NCI-H526 (cell line): ENCODE results near the gene ERI3.

Experiments used
- DNase-seq, 2 experiments: peaks; one replicate each; lab custom pipeline; 2025; lab: John Stamatoyannopoulos, UW

Gene ERI3, protein sequence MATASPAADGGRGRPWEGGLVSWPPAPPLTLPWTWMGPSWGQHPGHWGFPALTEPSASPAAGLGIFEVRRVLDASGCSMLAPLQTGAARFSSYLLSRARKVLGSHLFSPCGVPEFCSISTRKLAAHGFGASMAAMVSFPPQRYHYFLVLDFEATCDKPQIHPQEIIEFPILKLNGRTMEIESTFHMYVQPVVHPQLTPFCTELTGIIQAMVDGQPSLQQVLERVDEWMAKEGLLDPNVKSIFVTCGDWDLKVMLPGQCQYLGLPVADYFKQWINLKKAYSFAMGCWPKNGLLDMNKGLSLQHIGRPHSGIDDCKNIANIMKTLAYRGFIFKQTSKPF

GRCh38 chr1:44354840-44355581 is at the start of gene ERI3:
Gene ERI3, minus strand, starts transcription at chr1:44355257. Its CDS starts 231 bp downstream, at chr1:44355026.
- DNase-seq, result peak; percentile 99 to 100

DNA sequence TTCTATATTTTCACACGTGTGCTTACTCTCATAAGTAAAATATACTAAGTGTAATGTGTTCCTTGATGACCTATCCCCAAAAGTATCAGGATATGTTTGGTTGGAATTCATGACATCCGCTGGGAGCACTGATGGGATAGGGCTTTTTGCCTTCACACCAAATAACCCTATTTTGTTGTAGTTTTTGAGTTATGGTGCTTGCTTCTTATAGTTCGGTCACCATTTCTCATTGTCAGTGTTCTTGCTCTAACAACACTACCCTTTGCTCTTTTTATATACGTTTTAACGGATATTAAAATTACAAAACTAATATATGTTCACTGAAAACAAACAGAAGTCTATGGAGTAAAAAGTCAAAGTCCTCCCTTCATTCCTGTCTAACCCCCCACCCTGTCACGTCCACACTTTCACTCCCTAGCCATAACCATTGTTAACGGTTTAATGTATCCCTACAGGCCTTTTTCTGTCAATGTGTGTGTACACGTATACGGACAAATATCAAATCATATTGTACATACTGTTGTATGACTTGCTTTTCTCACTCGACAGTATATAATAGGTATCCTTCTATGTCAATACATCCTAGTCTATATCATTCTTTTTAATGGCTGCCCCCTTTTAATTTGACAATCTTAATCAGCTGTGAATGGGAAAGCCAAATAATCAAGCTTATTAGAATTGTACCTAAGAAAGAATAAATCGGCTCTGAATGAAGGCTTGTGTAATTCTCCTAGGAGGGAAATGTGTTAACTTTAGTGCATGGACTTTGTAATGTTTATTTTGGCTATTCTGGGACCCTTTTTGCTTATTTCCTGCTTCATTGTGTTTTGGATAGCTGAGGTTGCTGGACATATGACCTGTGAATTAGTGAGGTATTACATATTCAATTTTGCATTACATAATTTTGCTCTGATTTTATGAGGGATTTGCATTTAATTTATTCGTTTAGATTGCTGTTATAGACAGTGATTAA is 46.5 kb upstream of the ERI3 start:
- DNase-seq, result no peak

DNA sequence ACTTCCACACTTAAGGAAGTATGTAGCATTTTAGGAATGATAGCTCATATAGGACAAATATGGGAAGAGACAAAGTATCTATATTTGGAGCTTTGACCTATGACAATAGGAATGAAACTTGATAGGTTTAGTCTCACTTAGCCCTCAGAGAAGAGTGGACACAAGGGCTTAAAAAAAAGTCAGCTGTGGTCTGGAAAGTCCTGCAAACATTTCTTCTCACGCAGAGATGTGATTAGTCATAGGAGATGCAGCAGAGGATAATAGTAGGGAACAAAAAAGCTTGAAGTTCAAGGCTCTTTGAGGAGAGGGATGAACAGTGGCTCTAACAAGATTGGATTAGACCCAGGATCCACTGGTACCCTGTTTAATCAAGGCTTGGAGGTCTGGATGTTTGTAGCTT is 35.2 kb upstream of the ERI3 start:
- DNase-seq, result no peak

GRCh38 chr1:44389437-44389836 is 34.4 kb upstream of the ERI3 start:
- no peak for DNase-seq

DNA sequence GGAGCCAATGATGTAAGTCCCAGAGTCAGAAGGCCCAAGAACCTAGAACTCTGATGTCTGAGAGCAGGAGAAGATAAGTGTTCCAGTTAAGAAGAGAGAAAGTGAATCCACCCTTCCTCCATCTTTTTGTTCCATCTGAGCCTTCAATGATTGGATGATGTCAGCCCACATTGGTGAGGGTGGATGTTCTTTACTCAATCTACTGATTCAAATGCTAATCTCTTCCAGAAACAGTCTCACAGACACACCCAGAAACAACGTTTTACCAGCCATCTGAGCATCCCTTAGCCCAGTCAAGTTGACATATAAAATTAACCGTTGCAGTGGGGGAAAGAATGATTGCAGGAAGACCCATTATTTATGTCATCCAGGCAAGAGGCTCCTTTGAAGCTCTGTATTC is 33.5 kb upstream of the ERI3 start:
- DNase-seq, result no peak

DNA sequence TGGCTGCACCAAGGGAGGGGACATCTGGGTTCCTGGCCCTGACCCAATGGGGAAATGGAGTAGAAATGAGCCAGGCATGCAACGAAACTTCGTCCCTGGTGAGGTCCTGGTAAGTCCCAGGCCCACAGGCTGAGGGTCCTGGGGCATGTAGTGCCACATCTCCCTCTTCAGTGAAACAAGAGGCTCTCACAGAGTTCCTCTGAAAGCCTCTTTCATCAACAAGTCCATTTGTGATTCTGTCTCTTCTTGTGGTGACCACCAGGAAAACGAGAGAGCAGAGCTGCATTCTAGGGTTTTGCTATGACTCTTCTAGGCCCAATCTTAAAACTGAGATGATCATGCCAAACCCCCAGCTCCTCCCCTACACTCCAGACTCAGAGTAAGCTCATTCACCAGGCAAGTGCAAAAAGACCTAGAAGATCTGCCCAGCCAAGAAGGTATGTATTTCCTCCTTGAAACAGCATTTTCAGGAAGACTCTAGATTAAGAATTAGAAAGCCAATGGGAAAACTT is 25.7 kb upstream of the ERI3 start:
- DNase-seq, result no peak

DNA sequence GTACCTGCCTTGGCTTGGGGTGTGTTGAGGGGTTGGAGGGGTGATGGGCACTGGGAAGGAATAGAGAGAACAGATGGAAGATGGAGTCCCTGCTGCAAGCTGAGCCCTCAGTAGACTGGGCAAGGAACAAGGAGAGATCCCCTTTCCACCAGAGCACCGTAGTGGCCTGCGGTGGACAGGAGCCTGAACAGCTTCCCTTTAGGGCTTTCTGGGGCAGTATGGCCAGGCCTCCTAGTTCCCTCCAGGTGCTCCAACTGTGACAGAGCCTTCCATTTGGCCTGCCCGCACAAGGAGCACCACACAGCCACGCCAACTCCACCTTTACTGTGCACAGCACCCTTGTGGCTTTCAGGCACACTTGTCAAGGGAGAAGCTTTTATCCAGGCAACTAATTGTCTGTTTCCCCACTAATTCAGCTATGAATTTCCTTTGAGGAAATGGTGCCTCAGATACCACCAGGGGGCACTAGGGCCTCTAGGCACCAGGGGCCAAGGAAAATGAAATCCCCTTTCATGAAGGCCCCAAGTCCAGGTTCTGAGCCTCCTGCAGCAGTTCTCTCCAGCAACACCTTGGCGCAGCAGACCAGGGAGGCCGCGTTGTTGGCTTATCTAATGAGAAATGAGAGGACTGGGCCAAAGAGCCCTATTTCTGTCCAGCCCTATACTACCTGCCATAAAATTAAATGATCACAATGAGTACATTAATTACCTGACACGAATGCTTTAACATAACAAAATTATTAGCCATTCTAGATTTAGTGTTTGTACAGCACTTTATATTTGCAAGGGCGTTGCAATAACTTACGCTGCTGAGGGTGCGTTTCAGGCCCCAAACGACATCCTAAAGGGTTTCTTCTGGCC is 23.1 kb upstream of the ERI3 start:
- DNase-seq, result peak; percentile 80 to 96

- no peak for DNase-seq
These were observed 20.5 kb upstream of the ERI3 start for GRCh38 chr1:44375547-44375946.

GRCh38 chr1:44371206-44371605 is 16.1 kb upstream of the ERI3 start:
- no peak for DNase-seq

DNA sequence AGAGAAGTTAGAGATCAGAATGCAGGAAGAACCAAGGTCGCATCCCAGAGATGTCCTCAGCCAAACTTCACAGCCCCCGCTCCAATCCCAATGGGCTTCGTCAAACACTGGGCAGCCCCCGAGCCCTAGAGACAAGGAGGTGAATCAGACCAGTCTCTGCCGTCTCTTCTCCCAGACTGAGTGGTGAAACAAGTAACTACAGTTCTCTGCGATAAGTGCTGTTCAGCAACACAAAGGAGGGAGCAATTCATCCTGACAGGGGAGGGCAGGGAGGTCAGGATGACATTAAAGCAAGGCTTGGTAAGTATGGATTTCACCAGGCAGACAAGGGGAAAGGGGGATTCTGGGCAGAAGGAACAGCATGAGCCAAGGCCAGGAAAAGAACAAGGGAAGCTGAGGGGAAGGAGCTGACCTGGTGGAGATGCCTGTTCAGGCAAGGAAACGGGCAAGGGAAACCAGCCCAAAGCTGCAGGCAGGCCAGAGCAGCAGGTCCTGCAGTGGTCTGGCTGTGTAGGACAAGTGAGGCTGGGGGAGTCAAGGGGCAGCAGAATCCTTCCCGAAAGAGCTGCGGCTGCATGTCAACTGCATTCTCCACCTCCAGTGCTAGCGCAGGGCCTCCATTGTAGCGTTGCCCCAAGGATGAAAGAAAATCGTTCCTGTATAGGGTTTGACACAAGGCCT is 13.6 kb upstream of the ERI3 start:
- DNase-seq, result no peak

GRCh38 chr1:44367944-44368343 is 12.9 kb upstream of the ERI3 start:
- DNase-seq, result no peak

GRCh38 chr1:44366371-44366975 is 11.4 kb upstream of the ERI3 start:
- DNase-seq, result no peak

- DNase-seq, result peak; percentile 18 to 21
These were observed 6.4 kb upstream of the ERI3 start for GRCh38 chr1:44361478-44361877.

GRCh38 chr1:44359234-44359935 is 4.3 kb upstream of the ERI3 start:
- peak in 1 of 2 experiments; percentile 15 for DNase-seq

- no peak for DNase-seq
These were observed 2.7 kb upstream of the ERI3 start for GRCh38 chr1:44357710-44358109.

GRCh38 chr1:44355582-44356305 is 687 bp upstream of the ERI3 start:
- DNase-seq, result peak in 1 of 2 experiments; percentile 49

- no peak for DNase-seq
These were observed 703 bp downstream of the ERI3 start for GRCh38 chr1:44354268-44354839.

GRCh38 chr1:44353604-44354003 is 1.5 kb downstream of the ERI3 start:
- DNase-seq, result no peak
